Natural killer cell (primary cell): Measurements from ENCODE around the gene PON3. TPM values are rescaled to one million over a fixed set of nuclear protein-coding genes. Genes with fewer than 3 reads are reported as not detected.

Source experiments
- ATAC-seq, 3 donors: fragments of 150-1000 bp in 2 of 3; fragments of 200-7000 bp in 1 of 3; cut with Tn5 transposase; 1 replicate in 1 of 3; 2 replicates in 2 of 3; pipeline ENCODE4 v1.10.0; 2021; ENCODE audit warnings: mild to moderate bottlenecking in 2 of 3, moderate library complexity in 2 of 3
- DNase-seq, 2 donors: peaks; one replicate each; pipeline versions ENCODE4 v3.0.0 to v3.0.0-alpha.2; 2013 to 2021; ENCODE audit warnings: mixed read lengths in 1 of 2
- H3K27ac ChIP-seq: one replicate; pipeline ENCODE4 v1.5.1; 2013; ENCODE audit warnings: mild to moderate bottlenecking, low read length
- H3K27me3 ChIP-seq: one replicate; pipeline ENCODE4 v1.6.1; 2013; ENCODE audit warnings: low read length; ENCODE audit not compliant: control insufficient read depth, insufficient read depth
- H3K36me3 ChIP-seq: one replicate; pipeline ENCODE4 v1.6.1; 2013; ENCODE audit warnings: low read length; ENCODE audit not compliant: control insufficient read depth, insufficient read depth
- H3K4me1 ChIP-seq: one replicate; pipeline ENCODE4 v1.6.1; 2013; ENCODE audit warnings: low read length; ENCODE audit not compliant: control insufficient read depth, insufficient read depth
- H3K4me3 ChIP-seq: one replicate; pipeline ENCODE4 v1.5.1; 2013; ENCODE audit warnings: low read length
- H3K9me3 ChIP-seq: one replicate; pipeline ENCODE4 v1.6.1; 2013; ENCODE audit warnings: low read length; ENCODE audit not compliant: control insufficient read depth, insufficient read depth
- H3K27ac Mint-ChIP-seq, 2 donors: one replicate each; pipeline ENCODE4 v1.8.0; 2022; ENCODE audit warnings: mild to moderate bottlenecking in 2 of 2, mixed read lengths in 2 of 2, moderate library complexity in 1 of 2
- H3K27me3 Mint-ChIP-seq, 2 donors: one replicate each; pipeline ENCODE4 v1.8.0; 2022; ENCODE audit warnings: low read depth in 2 of 2, mixed read lengths in 2 of 2
- H3K36me3 Mint-ChIP-seq: one replicate; pipeline ENCODE4 v1.8.0; 2022; ENCODE audit warnings: mixed read lengths
- H3K4me1 Mint-ChIP-seq, 2 donors: one replicate each; pipeline ENCODE4 v1.8.0; 2022; ENCODE audit warnings: mixed read lengths in 2 of 2
- H3K4me3 Mint-ChIP-seq: one replicate; pipeline ENCODE4 v1.8.0; 2022; ENCODE audit warnings: mild to moderate bottlenecking, moderate library complexity, mixed read lengths
- H3K9me3 Mint-ChIP-seq, 2 donors: one replicate each; pipeline ENCODE4 v1.8.0; 2022; ENCODE audit warnings: mixed read lengths in 2 of 2
- CTCF ChIP-seq: fragments of 200-600 bp; IDR thresholded peaks from one replicate; pipeline ENCODE4 v1.8.0; 2022; ENCODE audit warnings: antibody characterized with exemption
- WGBS: methylation state at CpG from one replicate; pipeline ENCODE4 v1.1.7; 2013; ENCODE audit warnings: missing lambda C conversion rate; ENCODE audit not compliant: insufficient coverage; 5-methylcytosine and 5-hydroxymethylcytosine counted together
- intact Hi-C: fragments of 100-400 bp; cut with micrococcal nuclease; formaldehyde crosslinking; loops from one replicate; pipeline ENCODE4 v1.14.2; 2022
- total RNA-seq, 4 donors: library from RNA; stranded (reverse); fragments of 120-200 nt in 1 of 4; gene quantifications; one replicate each; pipeline versions ENCODE4 v1.2.3 to v1.2.4, GENCODE V29; 2013 to 2022

The PON3 gene
- total RNA-seq, 3 donors from 2014 or later (not counting 1 experiment from before 2014, with no cell fraction given): not detected

- Mint-ChIP-seq H3K27ac (no peak overlapping the region), H3K9me3 (no peaks in the 10 kb centered on the region), H3K27me3 (peaks cover 17 to 21% of the 10 kb centered on the region in 2 donors), H3K4me1 (no peaks in the 10 kb centered on the region), H3K36me3 (no peaks in the 10 kb centered on the region), H3K4me3 (no peak overlapping the region)
- Histone ChIP-seq H3K36me3 (no peaks in the 10 kb centered on the region), H3K9me3 (no peaks in the 10 kb centered on the region), H3K27ac (no peak overlapping the region), H3K27me3 (no peaks in the 10 kb centered on the region), H3K4me1 (no peaks in the 10 kb centered on the region), H3K4me3 (no peak overlapping the region)
- no CpG with 5 or more reads among the region's 2 CpGs for whole genome bisulfite sequencing
- intact Hi-C loops: no loop called here
- no peak for TF ChIP-seq CTCF
- DNase-seq (no peak), ATAC-seq (no peak)
Measured at GRCh38 chr7:95311389-95311788, 84.8 kb downstream of the PON3 start.

DNA sequence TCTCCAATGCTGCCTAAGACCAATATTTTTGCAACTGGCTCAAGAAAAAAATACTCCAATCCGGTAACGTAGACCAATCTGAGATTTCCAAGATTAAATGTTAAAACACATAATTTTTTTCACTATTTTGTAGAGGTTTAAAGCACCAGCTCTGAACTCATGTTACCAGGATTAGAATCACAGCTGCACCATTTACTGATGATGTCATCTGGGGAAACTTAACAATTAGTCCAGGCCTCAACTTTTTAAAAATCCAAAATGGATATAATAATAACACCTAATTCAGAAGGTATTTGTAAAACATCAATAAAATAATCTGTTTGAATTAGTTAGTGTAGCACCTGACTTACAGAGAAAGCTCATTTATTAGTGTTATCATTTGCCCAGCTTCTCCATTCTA lies 86.2 kb downstream of the PON3 start:
- Histone ChIP-seq H3K4me1 (no peaks in the 10 kb centered on the region), H3K9me3 (no peaks in the 10 kb centered on the region), H3K36me3 (no peaks in the 10 kb centered on the region), H3K27ac (no peak overlapping the region), H3K27me3 (no peaks in the 10 kb centered on the region), H3K4me3 (no peak overlapping the region)
- Mint-ChIP-seq H3K27me3 (peaks cover 26 to 30% of the 10 kb centered on the region in 2 donors), H3K27ac (no peak overlapping the region), H3K4me3 (no peak overlapping the region), H3K36me3 (no peaks in the 10 kb centered on the region), H3K9me3 (no peaks in the 10 kb centered on the region), H3K4me1 (no peaks in the 10 kb centered on the region)
- no peak for ATAC-seq
- intact Hi-C loops: no loop called here
- DNase-seq: no peak
- TF ChIP-seq CTCF: no peak
- WGBS: 100% methylated on average over 2 of the region's 2 CpGs

Other genes starting within 250 kb of the PON3 start
- not detected for gene PON1, start 71.8 kb downstream of the PON3 start, total RNA-seq
- gene PON2, start 38.7 kb upstream of the PON3 start, total RNA-seq: 10 to 100 TPM; 26.6 to 35.7 (median 35.6) TPM
- gene ASB4, start 89.6 kb upstream of the PON3 start, total RNA-seq: not detected
- gene PDK4, start 200.1 kb upstream of the PON3 start, total RNA-seq: 1 to 10 TPM in 2 of 3 donors, under 1 TPM in 1; 0.78 to 3.8 (median 2.3) TPM